GM12872 (cell line): ENCODE data around the gene ALLC.

Experiments
- CTCF ChIP-seq: IDR thresholded peaks from 3 replicates; pipeline ENCODE4 v1.5.1; 2011; ENCODE audit warnings: low read depth, mild to moderate bottlenecking, low read length, moderate library complexity; ENCODE audit not compliant: insufficient read depth

ALLC gene

GRCh38 chr2:3708576-3708975 is 50.6 kb downstream of the ALLC start:
- no peak for TF ChIP-seq CTCF

GRCh38 chr2:3709225-3709624 is 51.2 kb downstream of the ALLC start:
- no peak for TF ChIP-seq CTCF

GRCh38 chr2:3712424-3712823 is 54.4 kb downstream of the ALLC start:
- no peak for TF ChIP-seq CTCF

GRCh38 chr2:3712831-3713503 is 55.0 kb downstream of the ALLC start:
- no peak for TF ChIP-seq CTCF

- TF ChIP-seq CTCF, result no peak
Observed at GRCh38 chr2:3718679-3719078, 60.7 kb downstream of the ALLC start.

- no peak for TF ChIP-seq CTCF
Observed at GRCh38 chr2:3725002-3725401, 67.0 kb downstream of the ALLC start.

- TF ChIP-seq CTCF, result no peak
Observed at GRCh38 chr2:3725458-3726250, 67.7 kb downstream of the ALLC start.
